Measurements from ENCODE around the gene SOCS3.

Gene SOCS3

DNA sequence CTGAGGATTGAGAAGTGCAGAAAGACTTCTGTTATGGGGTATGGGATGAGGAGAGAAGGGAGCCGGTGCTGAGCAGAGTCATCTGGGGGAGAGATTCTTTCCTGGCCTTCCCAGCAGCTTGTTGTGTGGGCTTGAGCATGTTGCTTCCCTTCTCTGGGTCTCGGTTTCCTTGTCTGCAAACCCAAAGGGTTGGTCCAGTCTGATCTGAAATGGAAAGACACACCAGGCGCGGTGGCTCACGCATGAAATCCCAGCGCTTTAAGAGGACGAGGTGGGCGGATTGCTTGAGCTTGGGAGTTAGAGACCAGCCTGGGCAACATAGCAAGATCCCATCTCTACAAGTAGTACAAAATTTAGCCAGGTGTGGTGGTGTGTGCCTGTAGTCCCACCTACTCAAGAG lies 6.0 kb downstream of the SOCS3 start:
- DNase-seq (ENCODE audit: low read depth), result no peak
- TF ChIP-seq CTCF (IDR thresholded peaks at IDR 0.05; ENCODE audit: control insufficient read depth, extremely low read depth, insufficient read depth), result no peak
- H3K4me3 ChIP-seq (ENCODE audit: low read depth, low read length), result no peak overlapping the region

DNA sequence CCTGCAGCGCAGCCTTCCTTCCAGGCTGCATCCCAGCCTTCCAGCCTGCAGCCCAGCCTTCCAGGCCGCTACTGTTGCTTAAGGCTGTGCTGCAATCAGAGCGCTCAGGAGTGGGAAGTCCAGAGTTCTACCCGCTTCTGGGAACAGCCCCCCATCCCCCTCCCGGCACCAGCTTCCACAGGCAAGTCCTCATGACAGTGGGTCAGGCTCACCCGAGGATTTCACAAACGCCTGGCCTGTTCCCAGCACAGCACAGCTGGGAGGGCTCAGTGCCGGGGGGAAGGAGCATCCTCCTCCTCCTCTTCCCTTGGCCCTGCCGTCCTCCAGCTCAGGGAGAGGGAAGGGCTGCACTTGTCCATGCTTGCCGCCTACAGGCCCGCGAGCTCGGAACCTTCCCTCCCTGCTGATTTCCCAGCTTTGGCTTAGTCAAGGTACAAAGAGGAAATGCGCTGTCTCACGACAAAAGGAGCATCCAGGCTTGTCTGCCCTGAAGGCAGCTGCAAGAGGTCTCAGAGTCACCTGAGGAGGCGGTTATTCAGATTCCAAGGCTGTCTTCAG lies 8.3 kb downstream of the SOCS3 start:
- DNase-seq (ENCODE audit: low read depth), result no peak
- H3K4me3 ChIP-seq (ENCODE audit: low read depth, low read length), result no peak overlapping the region
- no peak for TF ChIP-seq CTCF (IDR thresholded peaks at IDR 0.05; ENCODE audit: control insufficient read depth, extremely low read depth, insufficient read depth)

- H3K4me3 ChIP-seq (ENCODE audit: low read depth, low read length), result no peak overlapping the region
- no peak for DNase-seq (ENCODE audit: low read depth)
- TF ChIP-seq CTCF (IDR thresholded peaks at IDR 0.05; ENCODE audit: control insufficient read depth, extremely low read depth, insufficient read depth), result no peak
Measured at GRCh38 chr17:78349891-78350642, 9.8 kb downstream of the SOCS3 start.

- no peak overlapping the region for H3K4me3 ChIP-seq (ENCODE audit: low read depth, low read length)
- no peak for TF ChIP-seq CTCF (IDR thresholded peaks at IDR 0.05; ENCODE audit: control insufficient read depth, extremely low read depth, insufficient read depth)
- no peak for DNase-seq (ENCODE audit: low read depth)
Measured at GRCh38 chr17:78348055-78348770, 11.7 kb downstream of the SOCS3 start.

DNA sequence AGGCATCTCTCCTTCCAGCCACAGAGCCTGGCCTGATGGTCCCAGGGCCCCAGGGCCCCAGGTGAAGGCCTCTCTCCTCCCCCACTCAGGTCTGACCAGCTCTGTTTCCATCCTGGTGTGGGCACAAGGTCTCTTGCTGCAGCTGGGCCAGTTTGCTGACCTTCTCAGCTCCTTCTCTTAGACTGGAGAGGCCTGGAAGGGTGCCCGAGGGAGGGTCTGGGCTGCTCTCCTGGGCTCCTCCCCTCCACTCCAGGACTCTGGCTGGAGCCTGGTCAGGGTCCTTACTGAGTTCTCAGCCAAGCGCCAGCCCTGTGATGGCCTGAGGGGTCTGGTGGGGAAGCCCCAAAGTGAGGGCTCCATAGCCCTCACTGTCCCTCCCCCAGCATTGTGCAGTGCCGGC lies 12.4 kb downstream of the SOCS3 start:
- DNase-seq (ENCODE audit: low read depth), result no peak
- TF ChIP-seq CTCF (IDR thresholded peaks at IDR 0.05; ENCODE audit: control insufficient read depth, extremely low read depth, insufficient read depth), result no peak
- H3K4me3 ChIP-seq (ENCODE audit: low read depth, low read length), result no peak overlapping the region

DNA sequence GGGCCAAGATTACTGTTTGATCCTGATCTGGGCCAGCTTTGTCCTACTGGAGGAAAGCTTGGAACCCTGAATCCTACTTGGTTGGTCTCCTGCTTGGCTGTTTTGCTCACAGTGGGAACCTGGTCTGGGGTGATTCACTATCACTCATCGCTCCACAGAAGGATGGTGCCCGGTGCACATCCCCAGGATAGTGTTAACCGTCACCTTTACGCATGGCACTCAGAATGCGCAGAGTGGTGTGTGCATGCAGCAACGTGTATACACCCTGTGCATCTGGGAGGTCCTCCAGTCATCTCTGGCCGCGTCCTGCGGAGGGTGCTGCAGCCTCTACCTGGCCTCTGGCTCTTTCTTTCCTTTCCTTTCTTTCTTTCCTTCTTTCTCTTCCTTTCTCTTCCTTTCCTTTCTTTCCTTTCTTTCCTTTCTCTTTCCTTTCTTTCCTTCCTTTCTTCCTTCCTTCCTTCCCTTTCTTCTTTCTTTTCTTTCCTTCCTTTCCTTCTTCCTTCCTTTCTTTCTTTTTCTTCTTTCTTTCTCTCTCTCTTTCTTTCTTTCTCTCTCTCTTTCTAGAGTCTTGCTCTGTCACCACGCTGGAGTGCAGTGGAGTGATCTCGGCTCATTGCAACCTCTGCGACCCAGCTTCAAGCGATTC lies 13.1 kb downstream of the SOCS3 start:
- no peak for TF ChIP-seq CTCF (IDR thresholded peaks at IDR 0.05; ENCODE audit: control insufficient read depth, extremely low read depth, insufficient read depth)
- DNase-seq (ENCODE audit: low read depth), result no peak
- no peak overlapping the region for H3K4me3 ChIP-seq (ENCODE audit: low read depth, low read length)

Measured in LNCaP clone FGC (cell line).